Endothelial cell (in vitro differentiated cells): Measurements from ENCODE around the gene SNPH. TPM values are rescaled to one million over a fixed set of nuclear protein-coding genes. Genes with fewer than 3 reads are reported as not detected.
A peak's percentile ranks its signal among the peaks of the same experiment; 100 is the strongest.

Source experiments
- DNase-seq: peaks from one replicate; pipeline ENCODE4 v3.0.0; 2021; ENCODE audit warnings: low spot score
- H3K27ac Mint-ChIP-seq: one replicate; pipeline ENCODE4 v1.8.0; 2021; ENCODE audit warnings: mixed read lengths, inconsistent platforms; ENCODE audit not compliant: unreplicated experiment
- H3K27me3 Mint-ChIP-seq: one replicate; pipeline ENCODE4 v1.8.0; 2021; ENCODE audit warnings: mild to moderate bottlenecking, moderate library complexity, mixed read lengths, inconsistent platforms; ENCODE audit not compliant: unreplicated experiment
- H3K36me3 Mint-ChIP-seq: one replicate; pipeline ENCODE4 v1.8.0; 2021; ENCODE audit warnings: mild to moderate bottlenecking, low read depth, mixed read lengths, inconsistent platforms; ENCODE audit not compliant: unreplicated experiment
- H3K4me1 Mint-ChIP-seq: one replicate; pipeline ENCODE4 v1.8.0; 2021; ENCODE audit warnings: mild to moderate bottlenecking, mixed read lengths, inconsistent platforms; ENCODE audit not compliant: unreplicated experiment
- H3K4me3 Mint-ChIP-seq: one replicate; pipeline ENCODE4 v1.8.0; 2021; ENCODE audit warnings: mild to moderate bottlenecking, mixed read lengths, inconsistent platforms; ENCODE audit not compliant: unreplicated experiment
- H3K9me3 Mint-ChIP-seq: one replicate; pipeline ENCODE4 v1.8.0; 2021; ENCODE audit warnings: mixed read lengths, inconsistent platforms; ENCODE audit not compliant: unreplicated experiment
- total RNA-seq: library from RNA; stranded (reverse); fragmentation: NEBNext Ultra II Directional; extraction: Animal tissue kit (Norgen Biotek cat#: 25700); gene quantifications from one replicate; pipeline ENCODE4 v1.2.1, GENCODE V29; 2021; ENCODE audit not compliant: unreplicated experiment
- TF ChIP-seq, protein P1 (sequence below): fragments of 200-600 bp; sonication (generic); IDR thresholded peaks from one replicate; pipeline ENCODE4 v1.5.0; 2021; ENCODE audit warnings: antibody characterized with exemption; ENCODE audit not compliant: unreplicated experiment

Gene SNPH
- total RNA-seq, 1 donor from 2014 or later: 8.4 TPM

DNA sequence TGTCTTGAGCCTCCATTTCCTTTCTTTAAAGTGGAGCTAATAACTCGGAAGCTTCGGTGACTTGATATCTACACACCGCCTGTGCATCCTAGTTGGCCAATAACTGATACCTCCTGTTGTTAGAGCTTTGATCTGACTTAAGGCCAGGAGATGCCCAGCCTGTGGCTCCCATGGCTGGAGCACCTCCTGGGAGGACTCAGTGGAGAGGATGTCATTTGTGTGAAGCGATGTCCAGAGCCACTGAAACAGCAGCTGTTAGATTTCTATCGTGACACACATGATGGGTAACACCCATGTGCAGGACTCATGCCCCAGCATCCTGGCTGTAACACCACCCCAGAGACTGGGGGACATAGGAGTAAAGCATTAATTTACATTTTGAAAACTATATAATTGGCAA, 32.1 kb downstream of the SNPH start:
- no peaks in the 10 kb centered on the region for H3K27me3 Mint-ChIP-seq
- TF ChIP-seq, protein P1, sequence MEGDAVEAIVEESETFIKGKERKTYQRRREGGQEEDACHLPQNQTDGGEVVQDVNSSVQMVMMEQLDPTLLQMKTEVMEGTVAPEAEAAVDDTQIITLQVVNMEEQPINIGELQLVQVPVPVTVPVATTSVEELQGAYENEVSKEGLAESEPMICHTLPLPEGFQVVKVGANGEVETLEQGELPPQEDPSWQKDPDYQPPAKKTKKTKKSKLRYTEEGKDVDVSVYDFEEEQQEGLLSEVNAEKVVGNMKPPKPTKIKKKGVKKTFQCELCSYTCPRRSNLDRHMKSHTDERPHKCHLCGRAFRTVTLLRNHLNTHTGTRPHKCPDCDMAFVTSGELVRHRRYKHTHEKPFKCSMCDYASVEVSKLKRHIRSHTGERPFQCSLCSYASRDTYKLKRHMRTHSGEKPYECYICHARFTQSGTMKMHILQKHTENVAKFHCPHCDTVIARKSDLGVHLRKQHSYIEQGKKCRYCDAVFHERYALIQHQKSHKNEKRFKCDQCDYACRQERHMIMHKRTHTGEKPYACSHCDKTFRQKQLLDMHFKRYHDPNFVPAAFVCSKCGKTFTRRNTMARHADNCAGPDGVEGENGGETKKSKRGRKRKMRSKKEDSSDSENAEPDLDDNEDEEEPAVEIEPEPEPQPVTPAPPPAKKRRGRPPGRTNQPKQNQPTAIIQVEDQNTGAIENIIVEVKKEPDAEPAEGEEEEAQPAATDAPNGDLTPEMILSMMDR: no peak
- H3K27ac Mint-ChIP-seq: no peak overlapping the region
- DNase-seq: no peak
- peaks cover 9% of the 10 kb centered on the region for H3K4me1 Mint-ChIP-seq
- peaks cover 12% of the 10 kb centered on the region for H3K36me3 Mint-ChIP-seq
- no peak overlapping the region for H3K4me3 Mint-ChIP-seq
- H3K9me3 Mint-ChIP-seq: no peaks in the 10 kb centered on the region

DNA sequence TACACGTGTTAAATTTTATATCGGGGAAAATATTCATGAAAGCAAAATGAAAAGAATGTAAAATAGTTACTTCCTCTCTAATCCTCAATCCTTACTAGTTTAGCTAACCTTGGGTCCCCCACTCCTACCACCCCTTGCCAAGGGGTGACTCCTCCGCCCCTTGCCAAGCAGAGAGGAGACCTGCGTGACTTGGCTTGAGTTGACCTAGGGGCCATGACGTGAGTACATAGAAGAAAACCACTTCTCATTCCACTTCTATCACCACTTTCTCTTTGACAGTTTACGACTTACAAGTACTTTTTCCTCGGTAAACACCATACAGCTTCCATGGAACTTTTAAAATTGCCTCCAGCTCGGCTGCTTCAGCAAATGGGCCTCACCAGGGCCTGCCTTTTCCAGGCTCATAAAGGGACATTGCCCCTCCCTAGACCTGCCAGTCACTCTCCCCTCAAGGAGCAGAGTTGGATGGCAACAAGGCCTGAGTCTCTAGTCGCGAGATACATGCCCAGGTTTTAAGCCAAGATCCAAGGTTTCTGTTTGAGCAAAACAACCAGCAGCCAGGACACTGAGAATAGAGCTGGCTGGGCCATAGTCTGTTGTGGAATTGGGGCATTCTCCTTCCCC, 32.9 kb downstream of the SNPH start:
- DNase-seq: no peak
- TF ChIP-seq, protein P1: no peak
- Mint-ChIP-seq H3K4me1 (peaks cover 9% of the 10 kb centered on the region), H3K4me3 (no peak overlapping the region), H3K27ac (no peak overlapping the region), H3K27me3 (no peaks in the 10 kb centered on the region), H3K36me3 (peaks cover 18% of the 10 kb centered on the region), H3K9me3 (no peaks in the 10 kb centered on the region)

- TF ChIP-seq, protein P1: peak; percentile 28
- H3K36me3 Mint-ChIP-seq: peaks cover 19% of the 10 kb centered on the region
- peak; percentile 27 for DNase-seq
- H3K4me3 Mint-ChIP-seq: no peak overlapping the region
- H3K27ac Mint-ChIP-seq: no peak overlapping the region
- peaks cover under 1% of the 10 kb centered on the region for H3K27me3 Mint-ChIP-seq
- H3K4me1 Mint-ChIP-seq: peaks cover 9% of the 10 kb centered on the region
- no peaks in the 10 kb centered on the region for H3K9me3 Mint-ChIP-seq
Observed at GRCh38 chr20:1299522-1299921, 33.4 kb downstream of the SNPH start.

DNA sequence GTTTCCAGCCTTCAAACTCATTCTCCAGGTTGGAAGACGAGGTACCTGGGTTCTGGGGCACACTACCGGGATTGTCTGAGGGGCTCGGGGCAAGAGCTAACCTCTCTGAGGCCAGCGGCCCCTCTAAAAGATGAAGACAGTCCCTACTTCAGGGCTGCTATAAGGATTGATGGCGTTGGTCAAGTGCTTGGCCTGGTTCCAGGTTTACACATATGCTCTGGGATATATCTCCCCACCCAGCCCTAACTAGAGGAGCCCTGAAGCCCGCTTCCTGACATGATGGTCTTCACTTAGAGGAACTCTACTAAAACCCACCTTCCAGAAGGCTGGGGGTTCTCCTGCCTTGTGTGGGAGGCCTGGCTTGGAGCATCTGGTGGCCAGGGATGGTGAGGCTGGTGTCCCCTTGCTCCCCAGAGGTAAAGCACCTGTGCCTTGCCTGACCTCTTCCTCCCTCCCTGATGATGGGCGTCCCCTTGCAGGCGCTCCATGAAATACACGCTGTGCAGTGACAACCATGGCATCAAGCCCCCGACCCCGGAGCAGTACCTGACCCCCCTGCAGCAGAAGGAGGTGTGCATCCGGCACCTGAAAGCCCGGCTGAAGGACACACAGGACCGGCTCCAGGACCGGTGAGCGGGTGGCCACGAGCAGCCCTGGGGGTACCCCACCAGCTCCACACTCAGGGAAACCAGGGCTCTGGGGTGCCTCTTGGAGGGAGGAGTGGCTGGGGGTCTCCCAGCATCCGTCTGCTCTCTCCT, 34.2 kb downstream of the SNPH start:
- H3K9me3 Mint-ChIP-seq: no peaks in the 10 kb centered on the region
- DNase-seq: no peak
- peaks cover 9% of the 10 kb centered on the region for H3K4me1 Mint-ChIP-seq
- peaks cover 23% of the 10 kb centered on the region for H3K36me3 Mint-ChIP-seq
- H3K4me3 Mint-ChIP-seq: no peak overlapping the region
- H3K27ac Mint-ChIP-seq: no peak overlapping the region
- TF ChIP-seq, protein P1: no peak
- peaks cover 2% of the 10 kb centered on the region for H3K27me3 Mint-ChIP-seq

GRCh38 chr20:1301031-1301529, 35.0 kb downstream of the SNPH start:
- Mint-ChIP-seq H3K4me3 (peak overlapping the region; percentile 59), H3K4me1 (peaks cover 9% of the 10 kb centered on the region), H3K9me3 (no peaks in the 10 kb centered on the region), H3K27me3 (peaks cover 2% of the 10 kb centered on the region), H3K36me3 (peaks cover 26% of the 10 kb centered on the region), H3K27ac (no peak overlapping the region)
- no peak for DNase-seq
- TF ChIP-seq, protein P1: no peak
